Measurements from ENCODE around the gene MYNN. TPM values are rescaled to one million over a fixed set of nuclear protein-coding genes. Genes with fewer than 3 reads are reported as not detected.

Gene MYNN
- total and polyA plus RNA-seq, 2 of the 13 experiments (the other 11 are each of a cell fraction or from before 2014, with no cell fraction given): 10.4 to 17.6 TPM

DNA sequence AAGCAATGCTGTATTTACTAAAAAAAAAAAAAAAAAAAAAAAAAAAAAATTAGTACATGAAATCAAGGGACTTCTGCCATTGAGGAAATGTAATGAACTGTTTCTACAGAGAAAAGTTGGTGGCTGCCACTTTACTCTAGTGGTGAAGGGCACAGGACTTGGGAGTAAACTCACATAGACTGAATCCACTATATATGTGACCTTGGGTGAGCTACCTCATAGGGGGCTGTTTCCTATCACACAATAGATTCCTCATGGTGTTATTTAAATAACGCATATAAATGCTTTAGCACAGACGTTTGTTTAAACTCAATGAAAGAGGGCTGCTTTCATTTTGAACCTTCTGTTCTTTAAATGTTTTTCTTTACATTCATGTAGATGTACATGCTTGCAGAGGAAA lies 34.1 kb upstream of the MYNN start (continued):
- TF ChIP-seq ZNF660 (CRISPR knock-in tag; IDR thresholded peaks at IDR 0.05; ENCODE audit: borderline replicate concordance, low read depth) (no peak), ZNF616 (CRISPR knock-in tag; IDR thresholded peaks at IDR 0.05; ENCODE audit: low read depth) (no peak), ATF7 (IDR thresholded peaks at IDR 0.05) (no peak), ATF7 (CRISPR knock-in tag; IDR thresholded peaks at IDR 0.05) (no peak), ZNF124 (CRISPR knock-in tag; IDR thresholded peaks at IDR 0.05) (no peak), TBL1XR1 (IDR thresholded peaks at IDR 0.05; ENCODE audit: borderline replicate concordance, low read length, partially characterized antibody) (no peak), ZFAT (CRISPR knock-in tag; conservative IDR thresholded peaks at IDR 0.05) (no peak)
- TF ChIP-seq, protein P1, sequence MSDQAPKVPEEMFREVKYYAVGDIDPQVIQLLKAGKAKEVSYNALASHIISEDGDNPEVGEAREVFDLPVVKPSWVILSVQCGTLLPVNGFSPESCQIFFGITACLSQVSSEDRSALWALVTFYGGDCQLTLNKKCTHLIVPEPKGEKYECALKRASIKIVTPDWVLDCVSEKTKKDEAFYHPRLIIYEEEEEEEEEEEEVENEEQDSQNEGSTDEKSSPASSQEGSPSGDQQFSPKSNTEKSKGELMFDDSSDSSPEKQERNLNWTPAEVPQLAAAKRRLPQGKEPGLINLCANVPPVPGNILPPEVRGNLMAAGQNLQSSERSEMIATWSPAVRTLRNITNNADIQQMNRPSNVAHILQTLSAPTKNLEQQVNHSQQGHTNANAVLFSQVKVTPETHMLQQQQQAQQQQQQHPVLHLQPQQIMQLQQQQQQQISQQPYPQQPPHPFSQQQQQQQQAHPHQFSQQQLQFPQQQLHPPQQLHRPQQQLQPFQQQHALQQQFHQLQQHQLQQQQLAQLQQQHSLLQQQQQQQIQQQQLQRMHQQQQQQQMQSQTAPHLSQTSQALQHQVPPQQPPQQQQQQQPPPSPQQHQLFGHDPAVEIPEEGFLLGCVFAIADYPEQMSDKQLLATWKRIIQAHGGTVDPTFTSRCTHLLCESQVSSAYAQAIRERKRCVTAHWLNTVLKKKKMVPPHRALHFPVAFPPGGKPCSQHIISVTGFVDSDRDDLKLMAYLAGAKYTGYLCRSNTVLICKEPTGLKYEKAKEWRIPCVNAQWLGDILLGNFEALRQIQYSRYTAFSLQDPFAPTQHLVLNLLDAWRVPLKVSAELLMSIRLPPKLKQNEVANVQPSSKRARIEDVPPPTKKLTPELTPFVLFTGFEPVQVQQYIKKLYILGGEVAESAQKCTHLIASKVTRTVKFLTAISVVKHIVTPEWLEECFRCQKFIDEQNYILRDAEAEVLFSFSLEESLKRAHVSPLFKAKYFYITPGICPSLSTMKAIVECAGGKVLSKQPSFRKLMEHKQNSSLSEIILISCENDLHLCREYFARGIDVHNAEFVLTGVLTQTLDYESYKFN (CRISPR knock-in tag; conservative IDR thresholded peaks at IDR 0.05): no peak
- TF ChIP-seq, protein P2, sequence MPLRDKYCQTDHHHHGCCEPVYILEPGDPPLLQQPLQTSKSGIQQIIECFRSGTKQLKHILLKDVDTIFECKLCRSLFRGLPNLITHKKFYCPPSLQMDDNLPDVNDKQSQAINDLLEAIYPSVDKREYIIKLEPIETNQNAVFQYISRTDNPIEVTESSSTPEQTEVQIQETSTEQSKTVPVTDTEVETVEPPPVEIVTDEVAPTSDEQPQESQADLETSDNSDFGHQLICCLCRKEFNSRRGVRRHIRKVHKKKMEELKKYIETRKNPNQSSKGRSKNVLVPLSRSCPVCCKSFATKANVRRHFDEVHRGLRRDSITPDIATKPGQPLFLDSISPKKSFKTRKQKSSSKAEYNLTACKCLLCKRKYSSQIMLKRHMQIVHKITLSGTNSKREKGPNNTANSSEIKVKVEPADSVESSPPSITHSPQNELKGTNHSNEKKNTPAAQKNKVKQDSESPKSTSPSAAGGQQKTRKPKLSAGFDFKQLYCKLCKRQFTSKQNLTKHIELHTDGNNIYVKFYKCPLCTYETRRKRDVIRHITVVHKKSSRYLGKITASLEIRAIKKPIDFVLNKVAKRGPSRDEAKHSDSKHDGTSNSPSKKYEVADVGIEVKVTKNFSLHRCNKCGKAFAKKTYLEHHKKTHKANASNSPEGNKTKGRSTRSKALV (CRISPR knock-in tag; IDR thresholded peaks at IDR 0.05): no peak
